ENCODE measurements around the gene PPAN.

The PPAN gene

GRCh38 chr19:10095622-10095947 lies 10.6 kb upstream of the PPAN start:
- ATAC-seq, result no peak
- TF ChIP-seq SNAI2 (CRISPR knock-in tag; IDR thresholded peaks at IDR 0.05), result no peak
- TF ChIP-seq ESRRG (CRISPR knock-in tag; IDR thresholded peaks at IDR 0.05), result no peak
- no peak for TF ChIP-seq TCF4 (CRISPR knock-in tag; IDR thresholded peaks at IDR 0.05; ENCODE audit: borderline replicate concordance)
- no peak for TF ChIP-seq CSDC2 (CRISPR knock-in tag; IDR thresholded peaks at IDR 0.05)
- no peak for TF ChIP-seq PATZ1 (CRISPR knock-in tag; IDR thresholded peaks at IDR 0.05; ENCODE audit: borderline replicate concordance)
- TF ChIP-seq OSR1 (CRISPR knock-in tag; IDR thresholded peaks at IDR 0.05), result no peak
- no peak for TF ChIP-seq TOX (CRISPR knock-in tag; IDR thresholded peaks at IDR 0.05; ENCODE audit: borderline replicate concordance)
- no peak for TF ChIP-seq ZNF70 (CRISPR knock-in tag; IDR thresholded peaks at IDR 0.05)
- no peak for TF ChIP-seq TSHZ2 (CRISPR knock-in tag; IDR thresholded peaks at IDR 0.05)
- no peak for TF ChIP-seq ZC3H10 (CRISPR knock-in tag; IDR thresholded peaks at IDR 0.05)
- no peak for TF ChIP-seq POU6F1 (CRISPR knock-in tag; IDR thresholded peaks at IDR 0.05; ENCODE audit: borderline replicate concordance, low read depth)
- no peak for TF ChIP-seq ZNF565 (CRISPR knock-in tag; conservative IDR thresholded peaks at IDR 0.05; ENCODE audit: low read depth)
- TF ChIP-seq BACH2 (CRISPR knock-in tag; IDR thresholded peaks at IDR 0.05; ENCODE audit: borderline replicate concordance), result no peak
- no peak for TF ChIP-seq ARNTL (CRISPR knock-in tag; IDR thresholded peaks at IDR 0.05; ENCODE audit: borderline replicate concordance, low read depth)
- no peak for TF ChIP-seq ZFP3 (CRISPR knock-in tag; IDR thresholded peaks at IDR 0.05)
- no peak for TF ChIP-seq CREB5 (CRISPR knock-in tag; IDR thresholded peaks at IDR 0.05; ENCODE audit: low read depth)
- no peak for TF ChIP-seq RARB (CRISPR knock-in tag; IDR thresholded peaks at IDR 0.05)
- TF ChIP-seq ZNF8 (CRISPR knock-in tag; IDR thresholded peaks at IDR 0.05), result no peak
- no peak for TF ChIP-seq CSRNP3 (CRISPR knock-in tag; IDR thresholded peaks at IDR 0.05)

GRCh38 chr19:10095948-10096614 lies 10.1 kb upstream of the PPAN start:
- peak; percentile 84 for ATAC-seq
- 0 out of 2 replicates have a peak, but pooled peaks have one; percentile 30 for TF ChIP-seq SNAI2 (CRISPR knock-in tag; IDR thresholded peaks at IDR 0.05)
- TF ChIP-seq CSDC2 (CRISPR knock-in tag; IDR thresholded peaks at IDR 0.05), result 0 out of 2 replicates have a peak, but pooled peaks have one; percentile 13
- TF ChIP-seq TSHZ2 (CRISPR knock-in tag; IDR thresholded peaks at IDR 0.05), result 0 out of 2 replicates have a peak, but pooled peaks have one; percentile 16
- TF ChIP-seq RARB (CRISPR knock-in tag; IDR thresholded peaks at IDR 0.05), result no peak
- no peak for TF ChIP-seq ZNF565 (CRISPR knock-in tag; conservative IDR thresholded peaks at IDR 0.05; ENCODE audit: low read depth)
- 0 out of 2 replicates have a peak, but pooled peaks have one; percentile 12 for TF ChIP-seq ZFP3 (CRISPR knock-in tag; IDR thresholded peaks at IDR 0.05)
- TF ChIP-seq OSR1 (CRISPR knock-in tag; IDR thresholded peaks at IDR 0.05), result no peak
